PFSK-1 (cell line): Measurements from ENCODE around the gene TLN1.

ENCODE experiments used
- FOXP2 ChIP-seq: optimal IDR thresholded peaks from 2 replicates; pipeline ENCODE3; 2011; ENCODE audit warnings: borderline replicate concordance, control low read depth, inconsistent platforms; ENCODE audit not compliant: insufficient read depth; ENCODE audit errors: extremely low read length, extremely low read depth
- POLR2AphosphoS5 ChIP-seq: IDR thresholded peaks from 2 replicates; pipeline ENCODE4 v1.6.1; 2012; ENCODE audit warnings: low read depth, mild to moderate bottlenecking, control low read depth, low read length, moderate library complexity
- REST ChIP-seq, 2 experiments: IDR thresholded peaks; 2 replicates each; pipeline versions ENCODE4 v1.6.1 to v1.8.0; 2011 to 2012; ENCODE audit warnings: low read depth in 2 of 2, low read length in 2 of 2, control low read depth in 1 of 2, inconsistent platforms in 1 of 2, mild to moderate bottlenecking in 1 of 2, moderate library complexity in 1 of 2; ENCODE audit not compliant: insufficient read depth in 1 of 2
- SIN3A ChIP-seq: IDR thresholded peaks from 2 replicates; pipeline ENCODE4 v1.6.1; 2012; ENCODE audit warnings: mild to moderate bottlenecking, low read length, moderate library complexity, borderline replicate concordance; ENCODE audit not compliant: insufficient read depth
- TAF1 ChIP-seq: IDR thresholded peaks from 2 replicates; pipeline ENCODE4 v1.6.1; 2012; ENCODE audit warnings: low read length, control low read depth, borderline replicate concordance; ENCODE audit not compliant: insufficient read depth

The TLN1 gene

DNA sequence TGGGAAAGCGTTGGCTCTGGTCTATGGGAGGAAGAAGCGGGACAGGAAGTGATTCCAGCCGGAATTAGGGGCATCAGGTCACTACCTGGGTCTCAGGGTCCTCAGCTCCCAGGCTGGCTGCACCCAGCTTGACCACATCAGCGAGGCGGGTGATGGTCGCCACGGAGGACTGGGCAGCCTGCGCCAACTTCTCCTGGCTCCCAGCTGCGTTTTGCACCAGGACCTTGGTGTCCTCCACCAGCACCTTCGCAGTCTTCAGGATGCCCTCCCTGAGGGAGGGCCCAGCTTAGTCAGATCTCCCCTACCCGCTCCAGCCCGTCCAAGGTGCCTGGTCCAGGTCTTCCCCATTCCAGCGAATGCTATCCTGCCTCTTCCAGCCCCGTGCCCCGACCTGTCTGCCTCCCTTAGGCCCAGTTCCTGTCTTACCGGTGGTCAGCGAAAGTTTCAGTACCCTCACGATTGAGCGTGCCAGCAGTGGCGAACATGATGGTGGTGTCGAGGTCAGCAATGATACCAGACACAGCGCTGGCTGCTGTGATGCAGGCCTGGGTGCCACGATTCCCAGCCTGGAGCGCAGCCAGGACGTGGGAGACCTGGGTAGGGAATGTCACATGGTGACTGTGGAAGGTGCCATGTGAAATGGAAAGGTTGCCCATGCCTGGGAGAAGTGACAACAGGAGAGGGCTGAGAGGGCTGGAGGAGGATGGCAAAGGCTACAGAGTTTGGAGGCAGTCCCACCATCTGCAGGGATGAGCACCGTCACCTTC, 27.9 kb downstream of the TLN1 start:
- no peak for TF ChIP-seq POLR2AphosphoS5
- no peak for TF ChIP-seq TAF1
- no peak for TF ChIP-seq FOXP2
- no peak for TF ChIP-seq SIN3A
- TF ChIP-seq REST (IDR thresholded peaks at IDR 0.05; ENCODE audit: insufficient read depth in 1 of 2, low read depth in 2 of 2, low read length in 2 of 2) = no peak

GRCh38 chr9:35702696-35703095, 29.3 kb downstream of the TLN1 start:
- TF ChIP-seq TAF1 = no peak
- no peak for TF ChIP-seq FOXP2
- no peak for TF ChIP-seq SIN3A
- TF ChIP-seq REST (IDR thresholded peaks at IDR 0.05; ENCODE audit: insufficient read depth in 1 of 2, low read depth in 2 of 2, low read length in 2 of 2) = no peak
- TF ChIP-seq POLR2AphosphoS5 = no peak

GRCh38 chr9:35700942-35701341, 31.1 kb downstream of the TLN1 start:
- TF ChIP-seq FOXP2 = no peak
- no peak for TF ChIP-seq TAF1
- no peak for TF ChIP-seq REST (IDR thresholded peaks at IDR 0.05; ENCODE audit: insufficient read depth in 1 of 2, low read depth in 2 of 2, low read length in 2 of 2)
- no peak for TF ChIP-seq POLR2AphosphoS5
- no peak for TF ChIP-seq SIN3A

- TF ChIP-seq POLR2AphosphoS5 = no peak
- TF ChIP-seq FOXP2 = no peak
- no peak for TF ChIP-seq REST (IDR thresholded peaks at IDR 0.05; ENCODE audit: insufficient read depth in 1 of 2, low read depth in 2 of 2, low read length in 2 of 2)
- TF ChIP-seq SIN3A = no peak
- no peak for TF ChIP-seq TAF1
These were observed 32.0 kb downstream of the TLN1 start for GRCh38 chr9:35700031-35700430.

DNA sequence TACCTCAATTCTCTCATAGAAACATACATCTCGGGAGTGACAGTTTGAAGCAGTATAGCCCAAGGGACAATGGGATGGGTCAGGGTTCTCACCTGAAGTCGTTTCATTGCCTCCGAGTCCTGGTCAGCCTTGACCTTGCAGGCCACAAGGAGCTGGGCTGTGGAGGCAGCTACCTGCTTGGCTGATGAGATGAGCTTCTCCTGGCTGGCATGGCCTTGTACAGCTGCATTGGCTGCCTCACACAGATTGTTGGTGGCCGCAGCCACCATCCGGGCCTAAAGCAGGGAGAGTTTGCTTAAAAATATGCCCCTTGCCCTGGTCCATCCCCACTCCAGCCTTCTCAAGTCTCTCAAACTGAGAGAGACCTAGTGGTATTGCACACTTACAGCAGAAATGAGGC, 33.8 kb downstream of the TLN1 start:
- TF ChIP-seq FOXP2 = no peak
- TF ChIP-seq REST (IDR thresholded peaks at IDR 0.05; ENCODE audit: insufficient read depth in 1 of 2, low read depth in 2 of 2, low read length in 2 of 2) = no peak
- no peak for TF ChIP-seq SIN3A
- no peak for TF ChIP-seq POLR2AphosphoS5
- no peak for TF ChIP-seq TAF1
